PFSK-1 (cell line): Measurements from ENCODE around the gene FOXS1.

Experiments
- FOXP2 ChIP-seq: optimal IDR thresholded peaks from 2 replicates; pipeline ENCODE3; 2011; ENCODE audit warnings: borderline replicate concordance, control low read depth, inconsistent platforms; ENCODE audit not compliant: insufficient read depth; ENCODE audit errors: extremely low read length, extremely low read depth
- POLR2AphosphoS5 ChIP-seq: IDR thresholded peaks from 2 replicates; pipeline ENCODE4 v1.6.1; 2012; ENCODE audit warnings: low read depth, mild to moderate bottlenecking, control low read depth, low read length, moderate library complexity
- REST ChIP-seq, 2 experiments: IDR thresholded peaks; 2 replicates each; pipeline versions ENCODE4 v1.6.1 to v1.8.0; 2011 to 2012; ENCODE audit warnings: low read depth in 2 of 2, low read length in 2 of 2, control low read depth in 1 of 2, inconsistent platforms in 1 of 2, mild to moderate bottlenecking in 1 of 2, moderate library complexity in 1 of 2; ENCODE audit not compliant: insufficient read depth in 1 of 2
- SIN3A ChIP-seq: IDR thresholded peaks from 2 replicates; pipeline ENCODE4 v1.6.1; 2012; ENCODE audit warnings: mild to moderate bottlenecking, low read length, moderate library complexity, borderline replicate concordance; ENCODE audit not compliant: insufficient read depth
- TAF1 ChIP-seq: IDR thresholded peaks from 2 replicates; pipeline ENCODE4 v1.6.1; 2012; ENCODE audit warnings: low read length, control low read depth, borderline replicate concordance; ENCODE audit not compliant: insufficient read depth

FOXS1 gene

GRCh38 chr20:31816221-31816620, 29.2 kb downstream of the FOXS1 start:
- TF ChIP-seq POLR2AphosphoS5 (no peak), FOXP2 (no peak), REST (IDR thresholded peaks at IDR 0.05; ENCODE audit: insufficient read depth in 1 of 2, low read depth in 2 of 2, low read length in 2 of 2) (no peak), SIN3A (no peak), TAF1 (no peak)

- TF ChIP-seq SIN3A (no peak), FOXP2 (no peak), REST (IDR thresholded peaks at IDR 0.05; ENCODE audit: insufficient read depth in 1 of 2, low read depth in 2 of 2, low read length in 2 of 2) (no peak), TAF1 (no peak), POLR2AphosphoS5 (no peak)
Measured at GRCh38 chr20:31815408-31816188, 29.8 kb downstream of the FOXS1 start.

- TF ChIP-seq POLR2AphosphoS5 = no peak
- no peak for TF ChIP-seq FOXP2
- no peak for TF ChIP-seq SIN3A
- TF ChIP-seq TAF1 = no peak
- no peak for TF ChIP-seq REST (IDR thresholded peaks at IDR 0.05; ENCODE audit: insufficient read depth in 1 of 2, low read depth in 2 of 2, low read length in 2 of 2)
Measured at GRCh38 chr20:31813611-31814010, 31.8 kb downstream of the FOXS1 start.

- no peak for TF ChIP-seq REST (IDR thresholded peaks at IDR 0.05; ENCODE audit: insufficient read depth in 1 of 2, low read depth in 2 of 2, low read length in 2 of 2)
- no peak for TF ChIP-seq TAF1
- TF ChIP-seq POLR2AphosphoS5 = no peak
- TF ChIP-seq FOXP2 = no peak
- TF ChIP-seq SIN3A = no peak
Measured at GRCh38 chr20:31811796-31812728, 33.3 kb downstream of the FOXS1 start.
